Suprapubic skin (tissue), 3 donors: ENCODE results near the gene SECISBP2.

ENCODE experiments used
- CTCF ChIP-seq, 2 donors: fragments of 200-600 bp in 1 of 2; fragments of 450-650 bp in 1 of 2; sonication (generic) in 1 of 2; IDR thresholded peaks; one replicate each; pipeline ENCODE4 v1.5.1; 2016 to 2019; ENCODE audit warnings: antibody characterized with exemption in 2 of 2, mild to moderate bottlenecking in 1 of 2, moderate library complexity in 1 of 2
- EP300 ChIP-seq: sonication (generic); formaldehyde crosslinking; IDR thresholded peaks from one replicate; pipeline ENCODE4 v1.6.1; 2017; ENCODE audit warnings: antibody characterized with exemption

- TF ChIP-seq EP300 (no peak), CTCF (IDR thresholded peaks at IDR 0.05) (no peak)
Measured at GRCh38 chr9:89325733-89326132, 7.4 kb downstream of the SECISBP2 start.
